KBM-7 (cell line): Measurements from ENCODE around the gene WDR55.
"Not testable (repeated sequence)": the region's sequence is repeated elsewhere in the genome, so short reads cannot be mapped to it uniquely, and the experiment has no call there.

Source experiments
- DNase-seq: peaks from one replicate; pipeline ENCODE4 v3.0.0-alpha.2; 2015
- in situ Hi-C: fragments of 300-500 bp; cut with MboI; formaldehyde crosslinking; loops from 2 replicates; pipeline ENCODE4 v1.14.3; 2020; ENCODE audit warnings: low sequenced_read_pairs, low pct_unique_long_range_greater_than_20kb, mixed read lengths

WDR55 gene

DNA sequence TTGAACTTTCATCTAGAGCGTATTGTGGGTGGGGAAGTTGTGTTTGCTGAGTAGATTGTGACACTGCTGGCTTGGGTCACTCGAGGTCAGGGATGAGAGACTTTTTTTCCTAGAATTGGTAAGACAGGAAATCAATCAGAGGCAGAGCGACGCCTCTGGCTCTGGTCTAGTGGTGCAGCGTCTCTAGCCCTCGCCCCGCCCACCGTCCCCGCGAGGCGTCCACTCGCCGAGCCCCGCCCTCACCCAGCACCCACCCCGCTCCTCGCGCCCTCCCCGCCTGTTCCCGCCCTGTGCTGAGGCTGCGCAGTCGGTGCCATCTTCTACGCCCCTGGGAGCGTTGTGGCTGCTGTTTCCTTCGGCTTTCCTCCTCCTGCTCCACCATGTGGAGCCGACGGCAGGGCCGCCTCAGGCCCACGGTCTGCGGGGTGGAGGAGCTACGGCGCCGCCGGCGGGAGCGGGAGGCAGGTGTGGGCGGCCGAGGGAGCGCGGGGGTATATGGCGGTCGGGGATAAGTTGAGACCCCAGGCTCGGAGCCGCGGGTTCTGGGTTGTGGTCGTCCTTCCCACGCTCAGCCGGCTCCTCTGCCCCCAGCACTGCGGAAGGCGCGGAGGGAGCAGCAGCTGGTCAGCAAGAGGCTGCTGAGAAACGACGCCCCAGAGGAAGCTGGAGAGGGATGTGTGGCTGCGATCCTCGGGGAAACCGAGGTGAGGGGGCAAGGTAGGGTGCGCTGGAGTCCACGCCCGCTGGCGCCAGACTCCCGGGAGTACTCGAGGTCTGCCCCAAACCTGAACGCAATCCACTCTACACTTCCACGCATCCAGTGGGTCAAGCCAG is 25.3 kb upstream of the WDR55 start, which contains the start of gene TMCO6:
TMCO6 (plus strand) TSS at position 304 of the 834 bp plus-strand sequence; CDS start at position 381, 77 bp downstream.
- in situ Hi-C loops = no loop called here
- DNase-seq = peak; percentile 98

DNA sequence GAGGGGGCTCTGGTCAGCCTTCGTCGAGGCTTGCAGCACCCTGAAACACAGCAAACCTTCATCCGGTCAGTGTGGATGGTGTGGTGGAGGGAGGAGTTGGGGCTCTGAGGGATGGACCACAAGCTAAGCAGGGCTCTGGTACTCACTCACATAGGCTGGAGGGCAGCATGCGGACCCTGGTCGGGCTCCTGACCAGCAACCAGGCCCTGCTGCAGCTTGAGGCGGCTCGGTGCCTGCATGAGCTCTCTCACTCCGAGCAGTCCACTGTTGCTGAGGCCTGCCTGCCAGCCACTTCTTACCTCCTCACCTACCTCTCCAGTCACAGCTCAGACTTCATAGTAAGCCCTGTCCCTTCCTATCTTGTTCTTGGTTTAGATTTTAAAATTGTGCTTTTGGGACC is 23.0 kb upstream of the WDR55 start:
- no peak for DNase-seq
- in situ Hi-C loops = no loop called here

GRCh38 chr5:140642718-140643117 is 22.0 kb upstream of the WDR55 start:
- no peak for DNase-seq
- in situ Hi-C loops = no loop called here

DNA sequence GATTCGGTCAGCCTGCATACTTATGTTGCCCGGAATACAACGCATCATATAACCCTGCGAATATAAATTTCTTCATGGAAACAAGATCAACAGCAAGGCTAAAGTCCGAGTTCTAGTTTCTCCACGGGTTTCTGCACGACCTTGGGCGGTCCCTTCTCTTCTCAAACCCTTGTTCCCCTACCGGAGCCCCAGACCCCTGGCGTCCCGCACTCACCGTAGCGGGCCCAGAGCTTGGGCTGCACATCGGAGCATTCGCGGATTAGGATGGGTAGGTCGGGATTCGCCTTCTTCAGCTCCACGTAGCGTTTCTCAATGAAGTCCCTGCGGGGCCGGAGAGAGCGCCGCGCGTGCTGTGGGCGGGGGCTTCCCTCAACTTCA is 17.7 kb upstream of the WDR55 start:
- no peak for DNase-seq
- in situ Hi-C loops = no loop called here

DNA sequence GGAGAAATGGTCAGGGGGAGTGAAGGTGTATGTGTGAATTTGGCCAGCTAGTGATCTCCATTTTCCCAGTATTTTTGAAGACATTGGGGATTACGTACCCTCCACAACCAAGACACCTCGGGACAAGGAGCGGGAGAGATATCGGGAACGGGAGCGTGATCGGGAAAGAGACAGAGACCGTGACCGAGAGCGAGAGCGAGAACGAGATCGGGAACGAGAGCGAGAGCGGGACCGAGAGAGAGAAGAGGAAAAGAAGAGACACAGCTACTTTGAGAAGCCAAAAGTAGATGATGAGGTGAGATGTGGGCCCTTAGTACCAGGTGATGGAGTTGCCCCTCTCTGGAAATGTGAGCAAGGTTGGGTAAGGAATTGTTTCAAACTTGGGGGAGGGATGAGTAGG is 5.8 kb upstream of the WDR55 start:
- in situ Hi-C loops = no loop called here
- no peak for DNase-seq

GRCh38 chr5:140660371-140660770 is 4.3 kb upstream of the WDR55 start:
- in situ Hi-C loops, DNase-seq: not testable (repeated sequence)

GRCh38 chr5:140664030-140664358 is 710 bp upstream of the WDR55 start:
- no peak for DNase-seq
- in situ Hi-C loops = no loop called here

GRCh38 chr5:140671035-140671434 is 6.3 kb downstream of the WDR55 start:
- DNase-seq, in situ Hi-C loops: not testable (repeated sequence)

DNA sequence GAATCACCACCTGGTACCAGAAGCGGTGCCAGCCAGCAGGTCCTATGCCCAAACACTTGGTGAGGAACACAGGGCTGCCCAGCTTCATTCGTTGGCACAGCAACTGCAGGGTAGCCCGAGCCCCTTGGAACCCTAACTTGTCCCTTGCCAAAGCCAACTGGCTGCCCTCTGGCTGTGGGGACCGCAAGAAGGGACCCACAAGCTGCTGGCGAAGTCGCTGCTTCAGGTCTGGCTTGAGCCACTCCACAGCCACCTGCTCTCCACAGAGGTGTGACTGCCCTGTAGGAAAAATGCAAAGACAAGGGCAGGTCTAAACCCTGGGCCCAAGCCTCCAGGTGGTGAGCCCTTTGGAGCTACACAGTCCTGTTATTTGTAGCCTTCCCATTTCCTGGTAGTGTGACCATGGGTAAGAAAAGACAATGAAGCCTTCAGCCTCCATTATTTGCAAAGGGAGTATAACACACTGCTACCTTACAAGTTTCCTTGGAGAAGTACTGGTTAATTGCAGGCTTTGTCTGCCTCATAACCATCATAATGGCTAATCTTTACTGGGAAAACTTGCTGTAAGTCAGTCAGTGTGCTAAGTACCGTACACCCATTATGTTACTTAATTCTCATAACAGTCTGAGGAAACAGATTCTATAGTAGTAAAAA is 6.9 kb downstream of the WDR55 start:
- DNase-seq = no peak
- in situ Hi-C loops = no loop called here

DNA sequence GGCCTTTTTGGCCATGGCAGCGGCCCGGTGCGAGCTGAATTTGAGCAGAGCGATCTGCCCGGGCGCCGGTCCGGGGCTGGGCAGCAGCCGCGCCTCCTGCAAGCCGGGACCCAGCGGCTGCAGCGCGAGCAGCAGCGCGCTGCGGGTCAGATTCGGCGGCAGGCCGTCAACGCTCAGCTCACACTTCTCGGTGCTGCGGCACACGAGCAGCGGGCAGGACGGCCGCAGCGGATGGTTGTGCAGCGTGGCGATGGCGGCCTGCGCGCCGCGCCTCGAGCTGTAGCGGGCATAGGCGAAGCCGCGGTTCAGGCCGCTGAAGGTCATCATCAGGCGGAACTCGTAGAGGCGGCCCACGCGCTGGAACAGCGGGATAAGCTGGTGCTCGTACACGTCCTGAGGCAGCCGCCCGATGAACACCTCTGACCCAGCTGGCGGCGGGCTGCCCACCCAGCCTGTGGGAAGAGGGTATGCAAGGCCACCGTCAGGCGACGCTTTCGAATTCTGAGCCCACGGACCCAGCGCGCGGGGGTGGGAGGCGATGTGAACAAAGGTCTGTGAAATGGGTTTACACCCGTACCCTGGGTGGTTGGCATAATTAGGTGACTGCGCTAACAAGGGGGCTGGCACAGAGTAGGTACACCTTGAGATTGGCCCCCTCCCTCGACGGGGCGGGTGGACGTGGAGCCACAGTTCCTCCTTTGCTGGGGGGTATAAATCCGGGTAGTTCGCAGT is 7.9 kb downstream of the WDR55 start:
- DNase-seq = no peak
- in situ Hi-C loops = no loop called here

GRCh38 chr5:140673187-140673976 is 8.7 kb downstream of the WDR55 start, which contains the start of gene DND1:
TSS of gene DND1 (minus strand) at chr5:140673576. CDS start at chr5:140673542, 34 bp downstream.
- no peak for DNase-seq
- in situ Hi-C loops = no loop called here

GRCh38 chr5:140674211-140674610 is 9.5 kb downstream of the WDR55 start:
- in situ Hi-C loops = no loop called here
- no peak for DNase-seq

- no peak for DNase-seq
- in situ Hi-C loops = no loop called here
Measured at GRCh38 chr5:140674629-140675028, 9.9 kb downstream of the WDR55 start.

GRCh38 chr5:140677947-140678346 is 13.2 kb downstream of the WDR55 start:
- in situ Hi-C loops = no loop called here
- no peak for DNase-seq

DNA sequence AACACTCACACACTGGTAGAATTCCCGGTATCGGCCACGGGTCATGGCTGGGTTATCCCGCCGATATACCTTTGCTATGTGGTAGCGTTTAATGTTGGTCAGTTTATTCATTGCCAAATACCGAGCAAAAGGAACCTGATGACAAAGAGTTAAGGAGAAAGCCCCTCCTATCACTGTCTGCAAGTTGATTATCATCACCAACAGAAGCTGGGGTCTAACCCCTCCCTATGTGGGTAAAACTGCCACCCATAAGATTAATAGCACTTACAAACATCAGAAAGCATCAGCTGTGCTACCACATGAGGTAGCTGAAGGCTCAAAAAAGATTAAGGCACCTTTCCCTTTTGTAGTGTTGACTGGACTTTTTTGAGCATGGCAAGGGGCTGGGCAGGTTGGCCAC is 14.3 kb downstream of the WDR55 start:
- in situ Hi-C loops = no loop called here
- DNase-seq = no peak

DNA sequence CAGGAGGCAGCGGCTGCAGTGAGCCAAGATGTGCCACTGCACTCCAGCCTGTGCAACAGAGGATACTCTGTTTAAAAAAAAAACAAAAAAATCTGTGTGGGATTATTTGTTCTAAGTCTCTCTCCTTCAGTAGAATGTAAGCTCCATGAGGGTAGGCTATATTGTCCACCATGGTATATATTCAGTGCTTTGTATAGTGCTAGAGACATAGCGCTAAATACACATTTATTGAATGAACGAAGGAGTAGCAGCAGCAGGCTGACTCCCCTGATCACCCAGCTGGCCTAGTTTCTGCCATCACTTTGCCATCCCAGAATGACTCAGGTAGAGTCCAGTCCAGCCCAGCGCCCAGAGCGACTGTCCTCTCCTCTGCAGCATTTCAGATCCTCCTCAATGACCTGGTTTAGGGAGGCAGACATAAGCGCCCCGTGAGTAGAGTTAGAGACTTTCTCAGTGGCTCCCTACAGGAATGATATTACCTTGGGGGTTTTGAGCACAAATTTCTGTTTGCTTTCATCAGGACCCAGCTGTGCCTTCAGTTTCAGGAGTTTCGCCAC is 25.8 kb downstream of the WDR55 start:
- in situ Hi-C loops = no loop called here
- no peak for DNase-seq

DNA sequence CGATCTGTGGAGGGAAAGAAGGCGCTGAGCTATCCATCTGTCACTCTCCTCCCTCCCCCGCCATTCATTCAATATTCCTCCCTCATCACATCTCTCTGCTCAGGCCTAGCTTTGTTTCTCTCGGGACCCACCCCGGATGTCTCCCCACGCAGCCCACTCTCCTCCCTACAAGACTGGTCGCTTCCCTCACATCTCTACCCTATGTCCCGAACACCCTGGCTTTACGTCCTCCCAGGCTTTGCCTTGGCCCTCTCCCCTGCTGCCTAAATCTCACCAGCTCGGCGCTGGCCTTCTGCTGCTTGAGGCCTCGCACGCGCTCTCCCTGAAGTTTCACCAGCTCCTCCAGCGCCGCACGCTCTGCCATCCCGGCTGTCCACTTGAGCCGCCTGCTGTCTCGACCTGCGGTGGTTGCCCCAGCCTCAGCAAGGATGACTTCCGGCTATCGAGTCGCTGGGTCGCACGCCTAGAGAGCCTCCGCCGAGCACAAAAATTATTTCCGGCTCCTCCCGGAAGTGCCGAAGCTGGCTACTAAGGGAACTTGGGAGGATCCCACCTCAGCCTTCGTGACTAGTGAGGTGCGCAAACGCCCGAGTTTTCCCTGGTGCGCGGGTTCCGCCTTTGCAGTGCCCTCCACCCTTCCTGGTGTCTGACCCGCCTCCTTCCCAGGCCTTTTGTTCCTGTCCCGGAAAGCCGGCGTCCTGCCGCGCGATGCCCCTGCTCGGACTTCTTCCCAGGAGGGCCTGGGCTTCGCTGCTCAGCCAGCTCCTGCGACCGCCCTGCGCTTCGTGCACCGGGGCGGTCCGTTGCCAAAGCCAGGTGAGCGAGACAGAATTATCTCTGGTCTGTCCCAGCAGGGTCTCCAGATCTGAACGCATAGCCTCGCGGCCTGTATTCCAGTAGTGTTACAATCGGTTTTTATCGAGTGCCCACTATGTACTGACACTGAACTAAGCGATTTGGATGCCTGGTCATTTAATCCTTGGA is 26.5 kb downstream of the WDR55 start, which contains the start of the genes HARS1 and HARS2:
HARS1 (minus strand) TSS at position 430 of the 984 bp plus-strand sequence; CDS start at position 364, 66 bp downstream.
HARS2 (plus strand) TSS at position 515 of the 984 bp plus-strand sequence; CDS start at position 709, 194 bp downstream.
- in situ Hi-C loops = no loop called here

DNA sequence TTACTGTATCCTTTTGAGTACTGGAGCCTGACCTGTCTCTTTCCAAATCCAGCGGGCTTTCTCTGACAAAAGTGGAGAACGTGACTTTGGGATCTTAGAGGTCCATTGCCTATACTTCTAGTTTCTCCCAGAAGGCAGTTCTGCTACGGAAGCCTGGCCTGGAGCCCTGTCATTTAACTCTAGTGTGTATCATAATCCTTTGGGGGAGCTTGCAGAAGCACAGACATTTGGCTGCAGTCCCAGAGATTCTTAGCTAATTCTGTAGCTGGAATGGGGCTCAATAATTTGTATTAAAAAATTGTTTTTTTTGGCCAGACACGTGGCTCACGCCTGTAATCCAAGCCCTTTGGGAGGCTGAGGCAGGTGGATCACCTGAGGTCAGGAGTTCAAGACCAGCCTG is 29.6 kb downstream of the WDR55 start:
- in situ Hi-C loops = no loop called here

More for the DNA sequence above, 26.5 kb downstream of the WDR55 start, which contains the start of the genes HARS1 and HARS2:
- DNase-seq = peak; percentile 96

More for the DNA sequence above, 29.6 kb downstream of the WDR55 start:
- no peak for DNase-seq
